Tibial artery (tissue), 4 donors: ENCODE data around the gene ANO6.

Experiments
- DNase-seq, 2 donors: peaks; one replicate each; pipeline ENCODE4 v3.0.0-alpha.2; 2019
- H3K27ac ChIP-seq, 2 donors: fragments of 200-600 bp; sonication (generic) in 1 of 2; 1 replicate in 1 of 2; 2 replicates in 1 of 2; pipeline ENCODE4 v1.5.1; 2018 to 2019; ENCODE audit warnings: mild to moderate bottlenecking in 1 of 2
- H3K27me3 ChIP-seq, 2 donors: fragments of 200-600 bp; sonication (generic) in 1 of 2; one replicate each; pipeline versions ENCODE4 v1.5.1 to v1.6.0; 2016 to 2019
- H3K36me3 ChIP-seq, 3 donors: fragments of 200-600 bp; sonication (generic) in 2 of 3; one replicate each; pipeline ENCODE4 v1.5.1; 2016 to 2019; ENCODE audit warnings: mild to moderate bottlenecking in 2 of 3
- H3K4me1 ChIP-seq, 4 donors: fragments of 200-600 bp; sonication (generic) in 2 of 4; 1 replicate in 3 of 4; 2 replicates in 1 of 4; pipeline ENCODE4 v1.5.1; 2016 to 2019
- H3K4me3 ChIP-seq, 2 donors: fragments of 200-600 bp; sonication (generic) in 1 of 2; 1 replicate in 1 of 2; 2 replicates in 1 of 2; pipeline ENCODE4 v1.5.1; 2018 to 2019; ENCODE audit warnings: mild to moderate bottlenecking in 2 of 2
- H3K9me3 ChIP-seq, 3 donors: fragments of 200-600 bp; sonication (generic) in 1 of 3; one replicate each; pipeline ENCODE4 v1.5.1; 2016 to 2019
- intact Hi-C: fragments of 100-400 bp; cut with DNase I; formaldehyde crosslinking; loops from one replicate; pipeline ENCODE4 v1.15.0; 2023; ENCODE audit warnings: low total_unique reads
- TF ChIP-seq, protein P1 (sequence below), 2 experiments: fragments of 200-600 bp in 1 of 2; fragments of 450-650 bp in 1 of 2; IDR thresholded peaks; one replicate each; pipeline ENCODE4 v1.5.1; 2017 to 2019; ENCODE audit warnings: antibody characterized with exemption in 2 of 2, mild to moderate bottlenecking in 1 of 2, moderate library complexity in 1 of 2

Gene ANO6

DNA sequence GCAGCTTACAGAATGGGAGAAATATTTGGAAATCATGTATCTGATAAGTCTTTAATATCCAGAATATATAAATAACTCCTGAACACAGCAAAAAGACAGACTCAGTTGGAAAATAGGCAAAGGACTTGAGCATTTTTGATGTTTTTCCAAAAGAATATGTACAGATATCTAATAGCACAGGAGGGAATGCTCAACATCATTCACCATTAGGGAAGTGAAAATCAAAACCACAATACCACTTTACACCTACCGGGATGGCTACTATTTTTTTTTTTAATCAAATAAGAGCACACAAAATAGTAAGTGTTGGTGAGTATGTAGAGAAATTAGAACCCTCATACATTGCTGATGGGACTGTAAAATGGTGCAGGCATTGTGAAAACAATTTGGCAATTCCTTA lies 75.6 kb downstream of the ANO6 start:
- Histone ChIP-seq H3K9me3 (no peaks in the 10 kb centered on the region), H3K36me3 (no peaks in the 10 kb centered on the region), H3K4me3 (no peak overlapping the region), H3K27me3 (no peaks in the 10 kb centered on the region), H3K27ac (peak overlapping the region in 1 of 2 donors; percentile 88), H3K4me1 (peaks cover 0 to 56% (median 14%) of the 10 kb centered on the region in 4 donors)
- TF ChIP-seq, protein P1, sequence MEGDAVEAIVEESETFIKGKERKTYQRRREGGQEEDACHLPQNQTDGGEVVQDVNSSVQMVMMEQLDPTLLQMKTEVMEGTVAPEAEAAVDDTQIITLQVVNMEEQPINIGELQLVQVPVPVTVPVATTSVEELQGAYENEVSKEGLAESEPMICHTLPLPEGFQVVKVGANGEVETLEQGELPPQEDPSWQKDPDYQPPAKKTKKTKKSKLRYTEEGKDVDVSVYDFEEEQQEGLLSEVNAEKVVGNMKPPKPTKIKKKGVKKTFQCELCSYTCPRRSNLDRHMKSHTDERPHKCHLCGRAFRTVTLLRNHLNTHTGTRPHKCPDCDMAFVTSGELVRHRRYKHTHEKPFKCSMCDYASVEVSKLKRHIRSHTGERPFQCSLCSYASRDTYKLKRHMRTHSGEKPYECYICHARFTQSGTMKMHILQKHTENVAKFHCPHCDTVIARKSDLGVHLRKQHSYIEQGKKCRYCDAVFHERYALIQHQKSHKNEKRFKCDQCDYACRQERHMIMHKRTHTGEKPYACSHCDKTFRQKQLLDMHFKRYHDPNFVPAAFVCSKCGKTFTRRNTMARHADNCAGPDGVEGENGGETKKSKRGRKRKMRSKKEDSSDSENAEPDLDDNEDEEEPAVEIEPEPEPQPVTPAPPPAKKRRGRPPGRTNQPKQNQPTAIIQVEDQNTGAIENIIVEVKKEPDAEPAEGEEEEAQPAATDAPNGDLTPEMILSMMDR (IDR thresholded peaks at IDR 0.05): no peak
- intact Hi-C loops: no loop called here
- no peak for DNase-seq

DNA sequence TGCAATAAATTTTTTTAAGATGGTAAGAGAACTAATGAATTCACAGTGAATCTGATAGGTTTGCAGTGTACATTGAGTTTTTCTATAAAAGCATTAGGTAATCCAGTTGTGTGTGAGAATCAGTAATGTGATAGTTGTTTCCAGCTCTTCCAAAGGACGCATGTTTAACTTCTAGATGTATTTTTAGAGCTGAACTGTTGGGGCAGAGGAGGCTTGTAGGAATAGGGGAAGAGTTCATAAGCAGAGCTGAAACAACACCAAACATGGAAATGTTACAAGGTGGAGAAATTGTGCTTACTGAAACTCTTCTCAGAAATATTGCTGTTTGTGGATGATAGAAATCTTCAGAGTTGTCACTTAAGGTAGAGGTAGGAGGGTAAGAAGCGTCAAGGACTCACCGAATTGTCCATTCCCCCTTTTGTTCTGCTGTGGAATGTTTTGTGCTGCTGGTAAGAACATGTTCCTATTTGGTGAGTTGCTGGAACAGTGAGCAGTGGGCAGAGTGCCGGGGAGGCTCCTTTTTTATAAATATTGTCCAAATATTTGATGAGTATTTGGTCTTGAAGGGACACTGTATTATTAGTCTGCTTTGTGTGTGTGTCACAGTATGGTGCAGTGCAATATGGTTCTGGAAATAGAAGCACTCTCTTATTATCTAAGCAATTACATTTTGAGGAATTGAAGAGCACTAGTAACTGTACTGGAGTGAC lies 76.7 kb downstream of the ANO6 start:
- Histone ChIP-seq H3K27me3 (no peaks in the 10 kb centered on the region), H3K4me3 (peak overlapping the region; percentile 24 to 27), H3K36me3 (no peaks in the 10 kb centered on the region), H3K4me1 (peaks cover 0 to 66% (median 14%) of the 10 kb centered on the region in 4 donors), H3K27ac (peak overlapping the region; percentile 74 to 88), H3K9me3 (no peaks in the 10 kb centered on the region)
- TF ChIP-seq, protein P1 (IDR thresholded peaks at IDR 0.05): no peak
- DNase-seq: peak in 1 of 2 donors; percentile 73
- intact Hi-C loops: no loop called here

DNA sequence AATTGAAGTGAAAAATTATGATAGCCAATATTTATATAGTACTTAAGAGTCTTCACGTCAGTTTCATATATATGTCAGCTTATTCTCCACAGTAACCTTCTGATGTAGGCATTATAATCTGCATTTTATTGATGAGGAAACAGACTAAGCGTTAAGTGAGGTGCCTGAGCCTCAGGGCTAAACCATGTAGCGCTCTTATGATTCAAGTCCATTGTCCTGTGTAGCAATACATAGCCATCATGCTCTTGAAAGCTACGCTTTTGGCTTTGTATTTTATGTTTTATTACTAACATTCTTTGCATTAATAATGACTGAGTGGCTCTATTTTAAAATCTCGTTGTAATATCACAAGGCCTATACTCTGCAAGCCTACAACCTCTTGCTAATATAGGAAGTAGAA lies 79.0 kb downstream of the ANO6 start:
- no peaks in the 10 kb centered on the region for H3K9me3 ChIP-seq
- H3K27me3 ChIP-seq: no peaks in the 10 kb centered on the region
- no peaks in the 10 kb centered on the region for H3K36me3 ChIP-seq
- no peak for DNase-seq
- TF ChIP-seq, protein P1 (IDR thresholded peaks at IDR 0.05): no peak
- no peak overlapping the region for H3K4me3 ChIP-seq
- peak overlapping the region in 1 of 2 donors; percentile 74 for H3K27ac ChIP-seq
- intact Hi-C loops: no loop called here
- peaks cover 0 to 86% (median 29%) of the 10 kb centered on the region in 4 donors for H3K4me1 ChIP-seq

DNA sequence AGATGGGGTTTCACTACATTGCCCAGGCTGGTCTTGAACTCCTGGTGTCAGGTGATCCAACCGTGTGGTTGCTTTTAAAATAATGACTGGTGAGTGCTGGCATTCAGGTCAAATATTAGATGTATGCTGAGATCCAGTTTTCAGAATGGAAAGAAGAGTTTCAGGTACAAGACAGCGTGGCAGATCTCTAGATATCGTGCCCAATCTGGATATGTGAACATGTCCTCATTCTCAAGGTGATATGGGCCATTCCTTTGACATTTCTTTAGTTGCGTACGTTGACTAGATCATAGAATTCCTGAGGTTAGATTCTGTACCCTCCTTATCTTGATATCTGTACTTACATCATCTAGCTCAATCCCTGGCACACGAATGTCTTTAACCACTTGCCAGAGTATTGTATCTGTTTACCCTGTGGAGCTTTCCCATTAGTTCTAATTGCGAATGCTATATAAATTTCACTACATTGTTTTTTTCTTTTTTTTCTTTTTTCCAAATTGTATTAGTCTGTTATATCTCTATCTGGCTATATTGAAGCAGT lies 80.2 kb downstream of the ANO6 start:
- TF ChIP-seq, protein P1 (IDR thresholded peaks at IDR 0.05): no peak
- no peak for DNase-seq
- Histone ChIP-seq H3K27ac (peak overlapping the region in 1 of 2 donors; percentile 74), H3K9me3 (no peaks in the 10 kb centered on the region), H3K36me3 (no peaks in the 10 kb centered on the region), H3K4me1 (peaks cover 0 to 86% (median 28%) of the 10 kb centered on the region in 4 donors), H3K4me3 (no peak overlapping the region), H3K27me3 (no peaks in the 10 kb centered on the region)
- intact Hi-C loops: no loop called here

DNA sequence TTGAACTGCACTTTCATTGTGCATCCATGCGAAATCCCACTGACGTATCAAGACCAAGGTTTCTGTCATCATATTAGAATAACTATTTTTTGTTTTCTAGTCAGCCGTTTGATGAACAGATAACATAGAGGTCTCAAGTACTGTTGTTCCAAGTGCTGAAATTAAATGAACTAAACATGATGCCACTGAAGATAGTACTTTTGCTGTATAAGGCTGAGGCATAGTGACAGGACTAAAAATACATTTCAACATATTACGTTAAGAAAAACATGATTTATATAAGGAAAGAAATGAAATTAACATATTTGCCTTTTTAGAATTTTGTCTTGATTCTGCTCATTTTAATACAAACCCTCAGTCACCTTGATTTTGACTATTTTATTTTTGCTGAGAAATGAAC lies 82.2 kb downstream of the ANO6 start:
- Histone ChIP-seq H3K36me3 (no peaks in the 10 kb centered on the region), H3K4me3 (no peak overlapping the region), H3K27me3 (no peaks in the 10 kb centered on the region), H3K4me1 (peaks cover 0 to 86% (median 31%) of the 10 kb centered on the region in 4 donors), H3K9me3 (no peaks in the 10 kb centered on the region), H3K27ac (peak overlapping the region; percentile 53 to 74)
- TF ChIP-seq, protein P1 (IDR thresholded peaks at IDR 0.05): no peak
- intact Hi-C loops: no loop called here
- no peak for DNase-seq
